Astrocyte of the hippocampus (primary cell): Measurements from ENCODE around the gene MSN.
"Not testable (repeated sequence)": the region's sequence is repeated elsewhere in the genome, so short reads cannot be mapped to it uniquely, and the experiment has no call there.

Experiments used
- DNase-seq: peaks from one replicate; pipeline ENCODE4 v3.0.0; 2011; ENCODE audit warnings: low read depth, low spot score

The MSN gene

DNA sequence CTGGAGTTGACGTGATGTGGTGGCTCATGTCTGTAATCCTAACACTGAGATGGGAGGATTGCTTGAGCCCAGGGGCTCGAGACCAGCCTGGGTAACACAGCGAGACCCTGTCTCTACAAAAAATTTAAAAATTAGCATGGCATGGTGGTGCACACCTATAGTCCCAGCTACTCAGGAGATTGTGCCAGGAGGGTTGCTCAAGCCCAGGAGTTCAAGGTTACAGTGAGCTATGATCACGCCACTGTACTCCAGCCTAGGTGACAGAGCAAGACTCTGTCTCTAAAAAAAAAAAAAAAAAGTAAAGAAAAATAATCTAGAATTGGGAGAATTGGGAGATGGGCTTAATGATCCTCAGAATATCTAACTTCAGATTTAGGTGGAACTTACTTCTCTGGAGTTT lies 51.1 kb downstream of the MSN start:
- DNase-seq, result no peak

DNA sequence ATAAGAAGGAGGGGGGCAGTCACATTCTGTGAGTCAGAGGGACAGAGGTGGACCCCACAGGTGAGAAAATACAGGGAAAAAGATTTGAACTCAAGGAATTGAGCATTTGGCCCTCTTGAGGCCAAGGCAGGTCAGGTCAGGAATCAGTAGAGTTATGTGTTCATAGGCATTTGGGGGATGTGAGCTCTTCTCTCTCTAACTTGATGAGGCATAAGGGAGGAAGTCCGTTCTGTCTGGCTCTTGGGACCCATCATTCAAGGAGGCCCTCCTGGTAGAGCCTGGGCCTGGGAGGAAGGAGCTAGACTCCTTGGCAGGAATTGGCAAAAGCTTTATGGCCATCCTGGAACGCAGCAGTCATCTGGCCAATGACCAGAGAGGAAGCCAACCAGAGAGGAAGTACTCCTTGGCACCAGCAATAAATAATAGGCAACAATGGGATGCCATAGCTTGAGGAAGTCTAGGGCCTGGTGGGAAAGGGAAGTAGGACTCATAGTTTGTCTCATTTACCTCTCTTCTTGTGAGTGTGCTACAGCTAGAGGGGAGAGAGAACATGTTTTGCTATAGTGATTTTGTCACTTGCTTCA lies 53.0 kb downstream of the MSN start:
- DNase-seq, result no peak

DNA sequence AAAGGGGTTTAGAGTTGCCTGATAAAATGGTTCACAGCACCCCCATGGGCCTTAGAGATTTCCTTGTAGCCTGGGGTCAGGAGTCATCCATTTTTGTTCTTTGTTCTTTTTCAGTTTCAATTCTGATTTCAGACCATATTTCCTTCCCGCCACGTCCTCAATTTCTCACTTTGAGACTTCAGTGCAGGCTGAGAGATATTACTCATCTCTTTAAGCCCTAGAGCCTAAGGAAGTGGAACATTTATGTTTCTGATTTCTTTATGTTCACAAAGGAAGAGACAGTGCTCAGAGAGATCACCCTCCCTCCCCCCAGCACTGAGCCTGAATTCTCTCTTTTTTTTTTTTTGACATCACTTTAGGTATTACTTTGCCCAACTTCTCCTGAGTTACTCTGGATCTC lies 56.3 kb downstream of the MSN start:
- no peak for DNase-seq

DNA sequence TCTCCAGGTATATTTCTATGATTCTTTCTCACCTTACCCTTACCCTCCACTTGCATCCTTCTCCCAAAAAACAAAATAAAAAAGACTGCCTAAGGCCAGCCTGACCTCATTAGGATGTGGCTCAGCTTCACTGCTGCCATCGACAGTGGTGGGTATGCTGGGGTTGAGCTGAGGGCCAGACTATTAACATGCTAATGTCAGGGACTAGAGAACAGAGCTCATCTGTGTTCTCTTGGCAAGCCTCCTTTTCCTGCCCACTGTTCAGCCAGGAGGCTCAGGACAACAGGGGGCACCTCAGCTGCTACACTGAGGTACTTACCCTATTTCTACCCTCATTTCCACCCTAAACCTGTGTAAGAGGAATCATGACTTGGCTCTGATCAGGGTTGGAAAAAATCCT lies 59.3 kb downstream of the MSN start:
- no peak for DNase-seq

DNA sequence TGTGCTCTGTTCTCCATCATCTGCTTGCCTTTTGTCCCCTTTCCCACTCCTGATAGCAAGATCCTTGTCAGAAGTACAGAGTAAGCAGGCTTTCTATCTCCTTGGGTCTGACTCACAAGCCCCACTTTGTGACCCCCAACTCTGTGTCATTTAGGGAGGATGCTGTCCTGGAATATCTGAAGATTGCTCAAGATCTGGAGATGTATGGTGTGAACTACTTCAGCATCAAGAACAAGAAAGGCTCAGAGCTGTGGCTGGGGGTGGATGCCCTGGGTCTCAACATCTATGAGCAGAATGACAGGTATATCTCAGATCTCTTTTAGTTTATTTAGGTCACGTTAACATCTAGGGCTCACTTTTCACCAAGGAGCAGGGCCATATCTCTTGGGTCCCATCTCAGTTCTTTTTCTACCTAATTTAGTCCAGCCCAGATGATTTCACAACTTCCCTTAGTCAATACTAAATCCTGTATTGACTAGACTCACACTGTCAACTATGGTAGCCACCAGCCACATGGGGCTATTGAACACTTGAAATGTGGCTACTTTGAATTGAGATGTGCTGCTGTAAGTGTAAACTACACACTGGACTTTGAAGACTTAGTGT lies 64.3 kb downstream of the MSN start:
- no peak for DNase-seq

DNA sequence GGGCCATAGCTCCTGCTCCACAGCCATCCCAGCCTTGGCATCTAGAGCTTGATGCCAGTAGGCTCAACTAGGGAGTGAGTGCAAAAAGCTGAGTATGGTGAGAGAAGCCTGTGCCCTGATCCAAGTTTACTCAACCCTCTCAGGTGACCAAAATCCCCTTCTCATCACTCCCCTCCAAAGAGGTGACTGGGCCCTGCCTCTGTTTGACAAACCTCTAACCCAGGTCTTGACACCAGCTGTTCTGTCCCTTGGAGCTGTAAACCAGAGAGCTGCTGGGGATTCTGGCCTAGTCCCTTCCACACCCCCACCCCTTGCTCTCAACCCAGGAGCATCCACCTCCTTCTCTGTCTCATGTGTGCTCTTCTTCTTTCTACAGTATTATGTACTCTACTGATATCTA lies 73.5 kb downstream of the MSN start:
- DNase-seq, result no peak

DNA sequence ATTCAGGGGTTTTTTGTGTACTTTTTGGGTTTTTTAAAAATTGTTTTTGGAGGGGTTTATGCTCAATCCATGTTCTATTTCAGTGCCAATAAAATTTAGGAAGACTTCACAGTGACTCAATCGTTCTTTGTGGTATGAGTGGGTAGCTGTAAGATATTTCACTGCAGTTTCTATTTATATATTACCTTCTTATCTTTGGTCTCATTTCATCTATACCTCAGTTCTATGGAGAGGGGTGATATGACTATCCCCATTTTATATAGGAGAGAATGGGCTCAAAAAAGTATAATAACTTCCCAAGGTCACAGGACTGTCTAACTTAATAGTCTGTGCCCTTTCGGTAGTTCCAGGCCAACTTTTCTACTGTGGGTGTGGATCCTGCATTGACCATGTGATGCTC lies 74.4 kb downstream of the MSN start:
- DNase-seq, result no peak

DNA sequence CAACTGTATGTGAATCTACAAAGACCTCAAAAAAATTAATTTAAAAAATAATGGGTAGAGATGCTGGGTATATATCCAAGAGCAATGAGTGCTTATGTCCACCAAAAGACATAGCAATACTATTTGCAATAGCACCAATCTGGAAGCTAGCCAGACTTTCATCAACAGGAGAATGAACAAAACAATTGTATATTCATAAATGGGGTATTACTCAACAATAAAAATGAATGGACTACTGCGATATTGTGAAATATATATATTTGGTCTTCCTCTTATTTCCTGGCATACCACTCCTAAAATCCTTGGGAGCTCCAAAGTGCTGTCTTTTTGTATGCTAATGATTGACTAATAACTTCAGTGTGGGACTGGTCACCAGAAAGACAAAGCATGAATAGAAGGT lies 77.5 kb downstream of the MSN start:
- no peak for DNase-seq

DNA sequence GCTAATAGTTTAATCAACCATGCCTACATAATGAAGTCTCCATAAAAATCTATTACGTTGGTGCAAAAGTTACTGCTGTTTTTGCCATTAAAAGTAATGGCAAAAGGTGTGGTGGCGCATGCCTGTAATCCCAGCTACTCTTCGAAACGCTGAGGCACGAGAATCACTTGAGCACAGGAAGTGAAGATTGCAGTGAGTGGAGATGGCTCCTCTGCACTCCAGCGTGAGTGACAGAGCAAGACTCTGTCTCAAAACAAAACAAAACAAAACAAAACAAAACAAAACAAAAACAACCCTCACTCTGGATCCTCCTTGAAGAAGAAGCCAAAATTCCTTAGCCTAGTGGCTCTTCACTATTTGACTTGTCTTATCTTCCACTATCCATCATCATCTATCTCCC lies 78.0 kb downstream of the MSN start:
- DNase-seq, result no peak

DNA sequence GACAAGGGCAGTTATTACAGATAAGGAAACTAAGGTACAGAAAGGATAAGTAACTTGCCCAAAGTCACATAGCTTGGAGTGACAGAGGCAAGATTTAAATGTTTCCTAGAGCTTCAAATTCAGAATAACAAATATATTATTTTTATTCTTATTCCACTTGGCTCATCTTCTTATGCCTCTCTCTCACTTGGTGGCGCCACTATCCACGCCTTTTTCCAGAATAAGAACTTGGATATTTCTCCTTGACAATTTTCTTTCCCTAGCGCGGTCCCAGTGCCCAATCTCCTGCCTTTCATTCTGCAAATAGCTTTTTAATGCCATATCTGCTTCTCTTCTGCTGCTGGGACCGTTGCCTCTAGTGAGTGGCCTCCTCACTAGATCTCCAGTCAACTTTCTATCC lies 78.5 kb downstream of the MSN start:
- no peak for DNase-seq

DNA sequence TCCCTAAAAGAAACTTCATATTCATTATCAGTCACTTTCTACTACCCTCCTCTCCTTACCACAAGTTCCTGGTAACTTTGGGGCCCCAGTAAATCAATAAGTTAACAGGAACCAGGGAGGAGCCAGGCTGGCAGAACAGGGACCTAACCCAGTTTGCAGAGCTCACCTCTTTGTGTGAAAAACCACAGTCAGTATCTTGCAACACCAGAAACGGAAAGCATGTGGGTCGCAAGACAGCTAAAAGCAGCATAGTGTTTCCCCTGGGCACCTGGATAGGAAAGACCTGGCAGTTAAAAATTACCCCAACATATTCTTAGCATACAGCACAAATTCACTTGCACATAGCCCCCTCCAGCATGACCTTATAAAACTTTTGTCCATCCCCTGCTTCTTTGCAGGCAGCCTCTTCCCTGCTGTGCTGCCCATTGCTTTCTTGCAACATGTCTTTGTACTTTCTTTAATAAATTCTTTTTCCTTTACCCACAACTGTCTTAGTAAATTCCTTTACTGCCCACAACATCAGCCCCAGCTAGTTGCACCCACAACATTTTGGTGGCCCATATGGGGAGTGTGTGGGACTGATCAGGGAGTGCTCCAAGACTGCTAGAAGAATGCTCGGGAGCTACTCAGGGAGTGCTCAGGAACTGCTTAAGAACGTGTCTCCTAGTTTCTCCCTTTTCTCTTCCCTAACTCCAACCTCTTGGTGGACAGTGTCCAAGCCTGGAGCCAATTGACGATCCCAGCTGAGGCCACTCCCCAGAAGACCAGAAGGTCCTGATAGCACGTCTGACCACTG lies 83.4 kb downstream of the MSN start:
- no peak for DNase-seq

DNA sequence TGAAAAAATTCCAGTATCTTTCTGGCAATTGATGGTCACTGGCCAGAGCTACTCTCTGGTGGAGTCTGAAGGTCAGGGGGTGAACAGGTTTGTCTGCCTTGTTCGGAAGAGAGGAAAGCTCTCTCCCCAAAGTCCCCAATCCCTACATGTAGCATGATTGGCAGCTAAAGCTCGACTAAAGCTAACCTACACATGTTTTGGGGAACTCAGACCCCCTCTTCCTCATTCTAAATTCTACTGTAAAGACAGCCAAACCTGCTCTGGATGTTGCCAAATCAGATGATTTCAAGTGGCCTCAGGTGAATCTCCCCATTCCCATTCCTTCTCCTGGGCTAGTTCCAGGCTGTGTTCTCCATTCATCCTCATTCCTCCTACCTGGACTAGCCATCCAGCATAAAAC lies 84.1 kb downstream of the MSN start:
- no peak for DNase-seq

DNA sequence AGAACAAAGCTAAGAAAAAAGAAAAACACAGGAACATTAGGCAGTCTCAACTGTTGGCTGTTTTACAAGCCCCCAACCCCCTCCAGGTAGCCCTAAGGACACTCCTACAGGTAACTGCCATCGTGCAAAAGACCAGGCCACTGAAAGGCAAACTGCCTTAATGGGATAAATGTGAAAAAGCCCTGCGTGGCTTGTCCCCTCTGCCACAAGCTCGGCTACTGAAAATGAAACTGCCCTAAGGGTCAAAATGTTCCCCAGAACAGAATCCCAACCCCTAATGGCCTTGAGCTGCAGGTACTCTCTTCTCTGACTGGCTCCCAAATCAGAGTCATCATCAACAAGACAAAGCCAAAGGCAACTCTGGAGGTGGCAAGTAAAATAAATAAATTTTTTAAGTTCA lies 84.8 kb downstream of the MSN start:
- DNase-seq, result no peak

DNA sequence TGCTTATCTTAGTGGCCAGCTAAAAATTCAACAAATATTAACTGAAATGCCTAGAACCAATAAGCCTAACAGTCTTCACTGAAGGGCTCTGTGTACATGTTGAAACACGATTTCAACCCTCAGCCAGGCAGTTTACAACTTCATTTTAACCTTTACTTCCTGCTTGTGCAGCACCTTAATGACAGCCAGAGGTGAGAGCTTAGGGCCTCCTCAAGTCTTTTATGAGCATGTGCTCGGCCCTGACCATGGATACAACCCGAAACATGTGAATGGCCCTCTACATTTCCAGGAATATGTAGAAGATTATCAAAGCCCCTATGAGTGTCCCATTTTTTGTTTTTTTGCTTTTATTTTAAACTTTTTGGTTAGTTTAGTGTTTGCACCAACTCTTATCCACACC lies 88.3 kb downstream of the MSN start:
- no peak for DNase-seq

DNA sequence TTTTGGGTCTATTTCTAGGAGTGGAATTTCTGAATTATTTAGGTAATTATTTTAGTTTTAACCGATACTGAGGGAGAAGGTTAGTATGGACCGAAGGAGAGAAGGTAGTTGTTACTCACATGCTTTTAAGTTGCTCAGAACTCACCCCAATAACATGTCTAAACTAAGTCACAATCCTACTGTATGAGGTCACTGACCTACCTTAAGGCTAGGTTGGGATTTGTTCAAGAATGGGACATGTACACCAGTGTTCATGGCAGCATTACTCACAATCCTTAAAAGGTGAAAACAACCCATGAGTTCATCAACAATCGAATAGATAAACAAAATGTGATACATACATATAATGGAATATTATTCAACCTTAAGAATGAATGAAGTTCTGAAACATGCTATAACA lies 90.5 kb downstream of the MSN start:
- DNase-seq, result no peak

DNA sequence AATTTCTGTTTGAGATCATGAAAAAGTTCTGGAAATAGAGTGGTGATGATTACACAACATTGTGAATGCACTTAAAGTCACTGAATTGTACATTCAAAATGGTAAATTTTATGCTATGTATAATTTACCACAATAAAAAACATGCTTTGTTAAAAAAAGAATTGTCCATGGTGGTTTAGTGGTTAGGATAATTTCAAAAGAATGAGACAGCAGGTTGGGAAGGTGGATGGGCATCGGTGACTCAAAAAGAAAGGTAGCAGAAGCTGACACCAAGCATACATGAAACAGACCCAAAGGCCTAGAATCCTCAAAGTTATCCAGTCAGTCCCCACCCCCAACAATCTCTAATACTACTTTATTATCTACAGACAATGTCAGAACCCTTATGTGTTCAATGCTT lies 91.1 kb downstream of the MSN start:
- no peak for DNase-seq

DNA sequence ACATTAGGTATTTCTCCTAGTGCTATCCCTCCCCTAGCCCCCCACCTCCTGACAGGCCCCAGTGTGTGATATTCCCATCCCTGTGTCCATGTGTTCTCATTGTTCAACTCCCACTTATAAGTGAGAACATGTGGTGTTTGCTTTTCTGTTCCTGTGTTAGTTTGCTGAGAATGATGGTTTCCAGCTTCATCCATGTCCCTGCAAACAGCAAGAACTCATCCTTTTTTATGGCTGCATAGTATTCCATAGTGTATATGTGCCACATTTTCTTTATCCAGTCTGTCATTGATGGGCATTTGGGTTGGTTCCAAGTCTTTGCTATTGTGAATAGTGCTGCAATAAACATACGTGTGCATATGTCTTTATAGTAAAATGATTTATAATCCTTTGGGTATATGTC lies 92.1 kb downstream of the MSN start:
- not testable (repeated sequence) for DNase-seq

DNA sequence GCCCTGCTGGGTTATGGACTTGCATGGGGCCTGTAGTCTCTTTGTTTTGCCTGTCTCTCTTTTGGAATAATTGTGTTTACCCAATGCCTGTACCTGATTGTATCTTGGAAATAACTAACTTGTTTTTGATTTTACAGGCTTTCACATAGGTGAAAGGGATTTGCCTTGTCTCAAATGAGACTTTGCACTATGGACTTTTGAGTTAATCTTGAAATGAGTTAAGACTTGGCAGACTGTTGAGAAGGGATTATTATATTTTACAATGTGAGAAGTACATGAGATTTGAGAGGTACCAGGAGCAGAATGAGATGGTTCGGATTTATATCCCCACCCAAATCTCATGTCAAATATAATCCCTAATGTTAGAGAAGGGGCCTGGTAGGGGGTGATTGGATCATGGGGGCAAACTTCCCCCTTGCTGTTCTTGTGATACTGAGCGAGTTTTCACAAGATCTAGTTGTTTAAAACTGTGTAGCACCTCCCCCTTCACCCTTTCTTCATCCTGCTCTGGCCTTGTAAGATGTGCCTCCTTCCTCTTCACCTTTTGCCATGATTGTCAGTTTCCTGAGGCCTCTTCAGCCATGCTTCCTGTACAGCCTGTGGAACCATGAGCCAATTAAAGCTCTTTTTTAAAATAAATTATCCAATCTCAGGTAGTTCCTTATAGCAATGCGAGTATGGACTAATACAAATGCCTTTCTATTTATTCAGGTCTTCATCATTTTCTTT lies 102.3 kb downstream of the MSN start:
- DNase-seq, result no peak

DNA sequence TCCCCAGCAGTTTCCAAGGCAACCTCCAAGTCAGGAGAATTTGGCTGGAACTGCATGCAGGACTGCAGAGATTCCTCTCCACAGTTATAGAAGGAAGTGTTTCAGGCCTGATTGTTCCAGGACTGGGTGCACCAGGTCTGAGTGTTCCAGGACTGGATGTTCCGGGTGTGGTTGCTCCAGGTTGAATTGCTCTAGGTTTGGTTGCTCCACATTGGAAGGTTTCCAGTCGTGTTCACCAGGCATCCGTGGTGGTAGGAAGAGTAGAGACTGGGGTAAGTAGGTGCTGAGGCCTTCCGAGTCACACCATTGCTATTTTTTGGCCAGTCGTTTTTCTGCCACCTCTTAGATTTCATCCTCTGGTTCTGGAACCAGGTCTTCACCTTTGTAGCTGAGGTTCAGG lies 105.4 kb downstream of the MSN start:
- no peak for DNase-seq

DNA sequence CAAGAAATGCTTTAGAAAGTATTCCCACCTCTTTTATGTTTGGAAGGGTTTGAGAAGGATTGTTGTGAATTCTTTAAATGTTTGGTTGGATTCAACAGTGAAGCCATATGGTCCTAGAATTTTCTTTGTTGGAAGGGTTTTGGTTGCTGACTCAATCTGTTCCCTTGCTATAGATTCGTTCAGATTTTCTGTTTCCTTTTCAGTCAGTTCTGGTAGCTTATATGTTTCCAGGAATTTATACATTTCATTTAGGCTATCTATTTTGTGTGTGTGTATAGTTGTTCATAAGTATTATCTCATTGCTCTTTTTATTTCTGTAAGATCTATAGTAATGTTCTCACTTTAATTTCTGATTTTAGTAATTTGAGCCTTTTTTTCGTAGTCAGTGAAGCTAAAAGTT lies 114.4 kb downstream of the MSN start:
- no peak for DNase-seq

DNA sequence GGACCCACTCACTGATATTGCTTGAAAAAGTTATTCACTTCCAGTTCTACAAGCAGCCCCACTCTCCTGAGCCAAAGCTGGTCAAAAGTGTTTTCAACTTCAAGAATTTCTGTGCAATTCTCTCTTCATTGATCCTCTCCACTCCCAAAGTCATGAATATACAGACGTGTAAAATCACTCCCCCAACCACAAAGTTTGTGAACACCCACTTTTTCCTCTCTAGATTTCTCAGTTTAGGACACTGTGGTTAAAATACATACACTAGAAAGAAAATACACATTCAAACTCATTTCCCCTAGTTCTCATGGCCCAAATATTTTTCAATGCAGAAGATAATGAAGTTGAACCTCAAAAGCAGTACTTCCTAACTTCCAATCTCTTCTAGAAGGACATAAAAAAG lies 116.3 kb downstream of the MSN start:
- DNase-seq, result no peak
